Heart left ventricle (tissue), 13 donors: ENCODE measurements around the gene RBMS1.

ENCODE experiments used
- CTCF ChIP-seq, 12 donors: fragments of 200-600 bp; sonication (generic) in 4 of 12; IDR thresholded peaks; one replicate each; pipeline versions ENCODE4 v1.5.0 to v1.8.0; 2018 to 2022; ENCODE audit warnings: antibody characterized with exemption in 12 of 12, mild to moderate bottlenecking in 5 of 12
- POLR2A ChIP-seq, 2 donors: fragments of 450-650 bp; IDR thresholded peaks; one replicate each; pipeline ENCODE4 v1.6.1; 2017; ENCODE audit warnings: antibody characterized with exemption in 2 of 2, mild to moderate bottlenecking in 2 of 2, moderate library complexity in 2 of 2
- donor health status: ischemic (EF 13 %, LVEDD 7.1; RV severe dilation, severe dysfunction).
- donor health status: DM: no; HTN: yes; CAD: no.
- donor health status: DM: no; HTN: no; CAD: no.
- donor health status: ischemic (EF 25% LVEDD 6.9; RV normal size, moderate dysfunction).
- donor health status: ischemic (EF 25% LVEDD 5.7; RV mildly dilated, moderate dysfunction).
- donor health status: ischemic (EF 35%, LVEDD 5.7; RV mildly dilated, moderate dysfunction).
- donor health status: nonischemic (EF 11% LVEDD 7.7; RV severe dilation, severe dysfunction).
- donor health status: DM: yes; HTN: yes; CAD: no.
- donor health status: PGD.
- donor health status: ischemic (EF 29% LVEDD 5.4; RV normal size, mild dysfunction).
- donor health status: nonischemic (EF 23%, LVEDD 6.1; RV moderate dilation, normal function).

- TF ChIP-seq CTCF (IDR thresholded peaks at IDR 0.05) (no peak), POLR2A (IDR thresholded peaks at IDR 0.05) (no peak)
Measured at GRCh38 chr2:160437273-160437672, 56.3 kb downstream of the RBMS1 start.
